IPS DF 4.7 (cell line): ENCODE measurements around the gene CXorf49.
"Not testable (repeated sequence)": the region's sequence is repeated elsewhere in the genome, so short reads cannot be mapped to it uniquely, and the experiment has no call there.

Experiments used
- DNase-seq: peaks from one replicate; pipeline ENCODE4 v3.0.0-alpha.2; 2013; ENCODE audit warnings: low spot score; ENCODE audit errors: extremely low read depth

Gene CXorf49

DNA sequence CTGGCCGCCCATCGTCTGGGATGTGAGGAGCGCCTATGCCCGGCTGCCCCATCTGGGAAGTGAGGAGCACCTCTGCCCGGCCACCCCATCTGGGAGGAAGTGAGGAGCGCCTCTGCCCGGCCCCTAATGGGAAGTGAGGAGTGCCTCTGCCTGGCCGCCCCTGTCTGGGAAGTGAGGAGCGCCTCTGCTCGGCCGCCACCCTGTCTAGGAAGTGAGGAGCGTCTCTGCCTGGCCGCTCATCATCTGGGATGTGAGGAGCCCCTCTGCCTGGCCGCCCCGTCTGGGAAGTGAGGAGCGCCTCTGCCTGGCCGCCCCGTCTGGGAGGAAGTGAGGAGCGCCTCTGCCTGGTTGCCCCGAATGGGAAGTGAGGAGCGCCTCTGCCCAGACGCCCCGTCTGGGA, 42.4 kb downstream of the CXorf49 start:
- not testable (repeated sequence) for DNase-seq

DNA sequence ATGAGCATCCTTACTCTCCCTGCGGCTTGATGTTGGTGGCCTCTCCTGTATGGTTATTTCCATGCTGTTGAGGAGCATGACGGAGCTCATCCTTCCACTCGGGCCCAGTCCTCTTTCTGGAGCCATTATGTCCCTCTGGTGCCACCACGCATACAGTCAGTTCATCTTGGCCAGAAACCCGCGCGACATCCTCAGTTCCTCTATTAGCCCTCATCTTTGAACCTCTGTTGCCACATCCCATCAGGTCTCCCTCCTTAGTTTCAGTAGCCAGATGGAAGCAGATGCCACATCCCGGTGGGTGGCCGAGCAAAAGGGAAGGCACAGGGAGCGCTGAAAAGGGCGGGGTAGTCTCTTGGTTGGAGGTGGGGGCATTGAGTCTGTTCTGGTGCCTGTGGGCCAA, 46.1 kb downstream of the CXorf49 start:
- no peak for DNase-seq

- no peak for DNase-seq
Observed at GRCh38 chrX:71671043-71671780, 46.9 kb downstream of the CXorf49 start.

DNA sequence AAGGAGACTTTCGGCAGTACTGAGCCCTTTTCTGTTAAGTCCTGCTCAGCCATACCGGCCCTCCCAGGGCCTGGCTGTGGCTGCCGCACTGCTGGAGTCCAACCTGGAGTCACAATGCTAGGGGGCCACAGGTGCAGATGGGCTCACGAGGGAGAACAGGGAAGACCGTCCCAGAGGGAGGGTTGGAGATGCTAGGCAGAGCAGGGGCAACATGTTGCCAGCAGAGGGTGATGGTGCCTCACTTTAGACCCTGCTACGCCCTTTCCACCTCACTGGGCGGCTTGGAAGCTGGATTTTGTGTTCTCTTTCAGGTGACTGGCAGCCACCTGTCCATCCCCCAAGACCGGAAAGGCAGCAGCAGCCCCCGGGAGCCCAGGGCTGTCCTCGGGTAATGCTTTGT, 48.1 kb downstream of the CXorf49 start:
- not testable (repeated sequence) for DNase-seq

DNA sequence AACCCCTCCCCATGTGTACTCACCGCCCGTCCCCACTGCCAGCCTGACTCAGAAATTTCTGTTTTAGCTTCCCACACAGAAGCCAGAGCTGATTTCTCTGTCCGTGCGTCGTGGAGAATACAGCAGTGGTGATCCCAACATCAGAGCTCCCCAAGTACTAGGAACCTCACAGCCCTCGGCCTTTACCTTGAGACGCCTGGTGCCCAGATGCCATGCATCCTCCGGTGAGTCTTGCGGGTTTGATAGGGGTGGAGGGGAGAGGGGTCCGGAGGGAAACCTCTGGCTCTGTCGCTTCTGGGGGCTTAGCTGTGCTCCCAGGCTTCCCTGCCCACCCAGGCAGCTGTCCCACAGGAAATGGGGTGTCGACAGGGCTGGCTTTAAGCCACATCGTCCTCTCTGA, 48.6 kb downstream of the CXorf49 start:
- DNase-seq: no peak

GRCh38 chrX:71668248-71668595, 49.9 kb downstream of the CXorf49 start:
- DNase-seq: no peak

GRCh38 chrX:71667328-71668247, 50.5 kb downstream of the CXorf49 start, which contains the start of gene LOC101059915:
Gene LOC101059915 (plus strand): TSS chrX:71667546.
- DNase-seq: no peak

GRCh38 chrX:71666240-71667223, 51.6 kb downstream of the CXorf49 start:
- DNase-seq: no peak

GRCh38 chrX:71665747-71666146, 52.3 kb downstream of the CXorf49 start:
- no peak for DNase-seq

- no peak for DNase-seq
Observed at GRCh38 chrX:71664889-71665491, 53.1 kb downstream of the CXorf49 start.
